GM18511 (cell line): ENCODE measurements around the gene ZIC1.

Experiments used
- ATAC-seq: cut with Tn5 transposase; IDR thresholded peaks from one replicate; pipeline ENCODE4 v1.9.1; 2021; ENCODE audit warnings: mild to moderate bottlenecking, moderate library complexity; ENCODE audit not compliant: unreplicated experiment

Gene ZIC1

GRCh38 chr3:147420353-147421183 lies 11.4 kb downstream of the ZIC1 start:
- no peak for ATAC-seq

- no peak for ATAC-seq
Observed at GRCh38 chr3:147421184-147421912, 12.2 kb downstream of the ZIC1 start.

GRCh38 chr3:147422196-147422595 lies 13.0 kb downstream of the ZIC1 start:
- ATAC-seq: no peak

- ATAC-seq: no peak
Observed at GRCh38 chr3:147422601-147423536, 13.7 kb downstream of the ZIC1 start.

GRCh38 chr3:147423537-147423797 lies 14.3 kb downstream of the ZIC1 start:
- ATAC-seq: no peak

GRCh38 chr3:147423798-147424580 lies 14.8 kb downstream of the ZIC1 start:
- no peak for ATAC-seq

- no peak for ATAC-seq
Observed at GRCh38 chr3:147424581-147425387, 15.6 kb downstream of the ZIC1 start.

- no peak for ATAC-seq
Observed at GRCh38 chr3:147425388-147425850, 16.3 kb downstream of the ZIC1 start.

GRCh38 chr3:147426931-147427330 lies 17.8 kb downstream of the ZIC1 start:
- ATAC-seq: no peak

GRCh38 chr3:147427746-147428145 lies 18.6 kb downstream of the ZIC1 start:
- ATAC-seq: no peak

- ATAC-seq: no peak
Observed at GRCh38 chr3:147428326-147428725, 19.2 kb downstream of the ZIC1 start.

GRCh38 chr3:147428754-147429153 lies 19.6 kb downstream of the ZIC1 start:
- no peak for ATAC-seq

- ATAC-seq: no peak
Observed at GRCh38 chr3:147431751-147432150, 22.6 kb downstream of the ZIC1 start.

GRCh38 chr3:147447224-147447623 lies 38.1 kb downstream of the ZIC1 start:
- no peak for ATAC-seq

GRCh38 chr3:147449669-147450068 lies 40.5 kb downstream of the ZIC1 start:
- no peak for ATAC-seq

GRCh38 chr3:147458995-147459704 lies 50.0 kb downstream of the ZIC1 start:
- no peak for ATAC-seq

GRCh38 chr3:147462856-147463255 lies 53.7 kb downstream of the ZIC1 start:
- ATAC-seq: no peak
